Measurements from ENCODE around the gene GPC5.

GPC5 gene

GRCh38 chr13:91813253-91813652, 414.8 kb downstream of the GPC5 start:
- no peaks in the 10 kb centered on the region for H3K4me1 ChIP-seq (ENCODE audit: control insufficient read depth, insufficient read depth, low read length)
- ChIA-PET POLR2A (interaction anchor here (0.7 kb wide), 1 partner anchor 132 kb away, joined by 3 read pairs; no protein-coding TSS in a partner anchor), CTCF (no interaction called here)
- no peaks in the 10 kb centered on the region for H3K9me3 ChIP-seq (ENCODE audit: control insufficient read depth, insufficient read depth, low read depth, low read length)
- no peaks in the 10 kb centered on the region for H3K36me3 ChIP-seq (ENCODE audit: control insufficient read depth in 2 of 2, insufficient read depth in 1 of 2, low read length in 2 of 2)
- TF ChIP-seq ZNF843 (tag by site-specific recombination; IDR thresholded peaks at IDR 0.05) (no peak), ZBTB21 (tag by site-specific recombination; IDR thresholded peaks at IDR 0.05) (no peak), PRDM6 (tag by site-specific recombination; IDR thresholded peaks at IDR 0.05) (no peak), ZNF248 (tag by site-specific recombination; IDR thresholded peaks at IDR 0.05) (no peak), ZNF280D (tag by site-specific recombination; IDR thresholded peaks at IDR 0.05) (no peak), ZNF530 (tag by site-specific recombination; IDR thresholded peaks at IDR 0.05; ENCODE audit: low read depth) (no peak), ZBTB1 (tag by site-specific recombination; IDR thresholded peaks at IDR 0.05) (no peak), ZNF747 (tag by site-specific recombination; IDR thresholded peaks at IDR 0.05) (no peak), ZNF132 (tag by site-specific recombination; IDR thresholded peaks at IDR 0.05; ENCODE audit: borderline replicate concordance) (no peak), ZNF701 (tag by site-specific recombination; IDR thresholded peaks at IDR 0.05) (no peak), ZNF140 (tag by site-specific recombination; IDR thresholded peaks at IDR 0.05) (no peak), SP3 (tag by site-specific recombination; IDR thresholded peaks at IDR 0.05) (no peak), ZNF645 (tag by site-specific recombination; IDR thresholded peaks at IDR 0.05) (no peak), ZNF341 (tag by site-specific recombination; IDR thresholded peaks at IDR 0.05; ENCODE audit: low read depth) (no peak), OSR2 (tag by site-specific recombination; IDR thresholded peaks at IDR 0.05) (no peak), ZNF629 (tag by site-specific recombination; IDR thresholded peaks at IDR 0.05) (no peak)
- no peak overlapping the region for H3K4me3 ChIP-seq (ENCODE audit: low read depth, low read length)
- no peak overlapping the region for H3K27ac ChIP-seq (ENCODE audit: extremely low read depth, low read depth, low read length)

GRCh38 chr13:91816263-91816807, 417.9 kb downstream of the GPC5 start:
- CTCF ChIA-PET: no interaction called here
- POLR2A ChIA-PET: no interaction called here
- TF ChIP-seq GLIS2 (tag by site-specific recombination; IDR thresholded peaks at IDR 0.05) (no peak), PRDM10 (tag by site-specific recombination; IDR thresholded peaks at IDR 0.05) (no peak), ZNF560 (tag by site-specific recombination; IDR thresholded peaks at IDR 0.05; ENCODE audit: borderline replicate concordance) (no peak), ZNF792 (tag by site-specific recombination; IDR thresholded peaks at IDR 0.05) (no peak), ZBTB11 (tag by site-specific recombination; conservative IDR thresholded peaks at IDR 0.05; ENCODE audit: low read depth) (no peak)
- no peak overlapping the region for H3K4me3 ChIP-seq (ENCODE audit: low read depth, low read length)
- H3K36me3 ChIP-seq (ENCODE audit: control insufficient read depth in 2 of 2, insufficient read depth in 1 of 2, low read length in 2 of 2): no peaks in the 10 kb centered on the region
- H3K27ac ChIP-seq (ENCODE audit: extremely low read depth, low read depth, low read length): no peak overlapping the region
- no peaks in the 10 kb centered on the region for H3K9me3 ChIP-seq (ENCODE audit: control insufficient read depth, insufficient read depth, low read depth, low read length)
- H3K4me1 ChIP-seq (ENCODE audit: control insufficient read depth, insufficient read depth, low read length): no peaks in the 10 kb centered on the region

Measured in HEK293 (cell line).